Spleen (tissue), 11 donors: ENCODE data around the gene SCN7A. TPM values are rescaled to one million over a fixed set of nuclear protein-coding genes. Genes with fewer than 3 reads are reported as not detected.

Experiments used
- DNase-seq: peaks from one replicate; pipeline ENCODE4 v3.0.0-alpha.2; 2020
- H3K27ac ChIP-seq, 8 donors: fragments of 200-600 bp; sonication (generic) in 7 of 8; 1 replicate in 4 of 8; 2 replicates in 4 of 8; pipeline versions ENCODE4 v1.5.0 to v1.8.0; 2016 to 2021; ENCODE audit warnings: inconsistent platforms in 4 of 8, mild to moderate bottlenecking in 4 of 8, moderate library complexity in 1 of 8
- H3K27me3 ChIP-seq, 7 donors: fragments of 200-600 bp; sonication (generic) in 6 of 7; replicated peaks in 1 of 7; 1 replicate in 4 of 7; 2 replicates in 3 of 7; pipeline versions ENCODE4 v1.5.0 to v1.8.0; 2016 to 2021; ENCODE audit warnings: inconsistent platforms in 3 of 7, mild to moderate bottlenecking in 1 of 7
- H3K36me3 ChIP-seq, 6 donors: fragments of 200-600 bp; sonication (generic) in 5 of 6; 1 replicate in 4 of 6; 2 replicates in 2 of 6; pipeline versions ENCODE4 v1.5.0 to v1.8.0; 2016 to 2021; ENCODE audit warnings: inconsistent platforms in 2 of 6
- H3K4me1 ChIP-seq, 6 donors: fragments of 200-600 bp; sonication (generic) in 5 of 6; 1 replicate in 3 of 6; 2 replicates in 3 of 6; pipeline versions ENCODE4 v1.5.0 to v1.8.0; 2016 to 2021; ENCODE audit warnings: inconsistent platforms in 3 of 6
- H3K4me3 ChIP-seq, 8 donors: fragments of 200-600 bp; sonication (generic) in 7 of 8; 1 replicate in 4 of 8; 2 replicates in 4 of 8; pipeline versions ENCODE4 v1.5.0 to v1.8.0; 2016 to 2021; ENCODE audit warnings: inconsistent platforms in 4 of 8, mild to moderate bottlenecking in 4 of 8, moderate library complexity in 2 of 8
- H3K9me3 ChIP-seq, 8 donors: fragments of 200-600 bp; sonication (generic) in 7 of 8; 1 replicate in 4 of 8; 2 replicates in 4 of 8; pipeline versions ENCODE4 v1.5.0 to v1.8.0; 2016 to 2021; ENCODE audit warnings: inconsistent platforms in 4 of 8
- CTCF ChIP-seq, 11 experiments: fragments of 200-600 bp in 7 of 11; fragments of 450-650 bp in 4 of 11; sonication (generic) in 4 of 11; IDR thresholded peaks in 8 of 11; conservative IDR thresholded peaks in 3 of 11; 1 replicate in 7 of 11; 2 replicates in 4 of 11; pipeline versions ENCODE4 v1.4.0 to v1.8.0; 2016 to 2021; ENCODE audit warnings: antibody characterized with exemption in 11 of 11, inconsistent platforms in 4 of 11, mild to moderate bottlenecking in 1 of 11
- POLR2A ChIP-seq, 3 donors: fragments of 450-650 bp; IDR thresholded peaks; one replicate each; pipeline ENCODE4 v1.5.1; 2017; ENCODE audit warnings: antibody characterized with exemption in 3 of 3, mild to moderate bottlenecking in 1 of 3
- POLR2AphosphoS5 ChIP-seq, 3 donors: sonication (generic); formaldehyde crosslinking; IDR thresholded peaks; one replicate each; pipeline ENCODE4 v1.5.1; 2017; ENCODE audit warnings: antibody characterized with exemption in 3 of 3
- WGBS, 5 donors: extraction: QIAGEN DNeasy Blood & Tissue Kit in 3 of 5; methylation state at CpG; one replicate each; pipeline versions ENCODE4 v1.1.5 to v1.1.7; 2013 to 2018; 5-methylcytosine and 5-hydroxymethylcytosine counted together
- intact Hi-C: fragments of 100-400 bp; cut with DNase I; formaldehyde crosslinking; loops from one replicate; pipeline ENCODE4 v1.15.0; 2023; ENCODE audit warnings: low total_unique reads
- polyA plus RNA-seq, 3 donors: library from polyadenylated mRNA; stranded (reverse); fragments of 200-250 nt; gene quantifications; one replicate each; pipeline ENCODE4 v1.2.1, GENCODE V29; 2013
- total RNA-seq, 7 donors: library from RNA; depleted of rRNA in 3 of 7; stranded (reverse); fragments of >200 nt in 3 of 7; fragmentation: NEBNext Ultra II Directional in 4 of 7; extraction: Animal tissue kit (Norgen Biotek cat#: 25700) in 4 of 7; gene quantifications; one replicate each; pipeline versions ENCODE4 v1.1.0 to v1.2.1, GENCODE V29; 2016 to 2021
- donor health status: healthy with polysubstance abuse.
- donor health status: DM: no; HTN: no; CAD: no; lungs with moderate emphysema.
- donor health status: DM: no; HTN: no; CAD: no.
- donor health status: Bipolar disorder and iron deficiency.
- donor health status: healthy.
- donor health status: DM: no; HTN: no; CAD: no.
- donor health status: DM: yes; HTN: yes; CAD: no.

Gene SCN7A
- total and polyA plus RNA-seq, 10 donors: 0.15 to 10.6 (median 1.3) TPM

GRCh38 chr2:166357068-166357949 is 136.7 kb downstream of the SCN7A start:
- Histone ChIP-seq H3K27me3 (no peaks in the 10 kb centered on the region), H3K27ac (no peak overlapping the region), H3K4me1 (no peaks in the 10 kb centered on the region), H3K9me3 (no peaks in the 10 kb centered on the region), H3K36me3 (no peaks in the 10 kb centered on the region), H3K4me3 (no peak overlapping the region)
- no peak for TF ChIP-seq POLR2A (IDR thresholded peaks at IDR 0.05)
- TF ChIP-seq POLR2AphosphoS5 (IDR thresholded peaks at IDR 0.05): no peak
- TF ChIP-seq CTCF (IDR thresholded peaks at IDR 0.05 in 8 of 11, conservative IDR thresholded peaks at IDR 0.05 in 3 of 11): no peak
- WGBS, 5 donors: 87 to 96% (median 90%) methylated on average over 7 of the region's 7 CpGs
- DNase-seq: no peak
- intact Hi-C loops: no loop called here

Other genes with a start within 250 kb of the SCN7A start
- 10 to 100 TPM in 6 of 7 donors, 1 to 10 TPM in 1; 9.7 to 27.9 (median 21.1) TPM for gene SCN9A, start 118.3 kb downstream of the SCN7A start, total RNA-seq
- 1 to 10 TPM in 2 of 3 donors, under 1 TPM in 1; 0.76 to 2.3 (median 2.1) TPM for gene SCN9A, start 118.3 kb downstream of the SCN7A start, polyA plus RNA-seq